Left forelimb (tissue), 1 donor: Measurements from ENCODE around the gene MED9.

ENCODE experiments used
- DNase-seq: peaks from one replicate; pipeline ENCODE4 v3.0.0-alpha.2; 2018; ENCODE audit warnings: low spot score

The MED9 gene

DNA sequence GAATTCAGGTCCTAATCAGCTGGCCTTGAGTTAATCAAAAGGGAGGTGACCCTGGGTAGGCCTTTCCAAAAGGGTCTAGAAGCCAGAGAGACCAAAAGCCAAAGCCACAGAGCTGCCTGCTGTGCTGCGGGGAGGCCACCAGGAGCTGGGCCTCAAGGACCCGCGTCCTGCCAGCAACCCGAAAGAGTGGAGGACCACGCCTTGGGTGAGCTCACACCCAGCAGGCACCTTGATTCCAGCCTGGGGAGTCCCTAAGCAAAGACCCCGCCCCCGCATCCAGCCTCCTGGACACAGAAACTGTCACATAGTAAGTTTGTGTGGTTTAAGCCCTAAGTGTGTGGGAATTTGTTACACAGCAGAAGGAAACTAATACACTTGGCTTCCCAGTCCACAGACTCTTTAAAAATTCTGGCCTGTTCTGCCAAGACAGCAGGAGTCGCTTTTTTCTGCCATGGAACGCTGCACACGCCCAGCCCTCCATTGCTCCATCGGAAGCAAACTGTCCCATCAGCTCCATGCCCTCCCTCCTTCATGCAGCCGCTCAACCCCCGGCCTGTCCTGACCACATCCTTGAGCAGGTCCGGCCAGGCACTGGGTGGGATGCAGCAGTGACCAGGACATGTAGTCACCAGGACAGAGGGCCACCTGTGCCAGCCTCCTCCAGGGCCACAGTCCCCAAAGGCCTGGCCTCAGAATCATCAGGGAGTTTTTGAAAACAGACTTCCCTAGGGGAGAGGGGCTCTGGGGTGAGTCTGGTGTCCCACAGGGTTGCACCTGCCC is 40.3 kb downstream of the MED9 start:
- DNase-seq: no peak

GRCh38 chr17:17518014-17518413 is 41.2 kb downstream of the MED9 start:
- DNase-seq: no peak

- DNase-seq: no peak
These were observed 42.2 kb downstream of the MED9 start for GRCh38 chr17:17518951-17519350.

GRCh38 chr17:17519886-17520285 is 43.1 kb downstream of the MED9 start:
- DNase-seq: no peak

DNA sequence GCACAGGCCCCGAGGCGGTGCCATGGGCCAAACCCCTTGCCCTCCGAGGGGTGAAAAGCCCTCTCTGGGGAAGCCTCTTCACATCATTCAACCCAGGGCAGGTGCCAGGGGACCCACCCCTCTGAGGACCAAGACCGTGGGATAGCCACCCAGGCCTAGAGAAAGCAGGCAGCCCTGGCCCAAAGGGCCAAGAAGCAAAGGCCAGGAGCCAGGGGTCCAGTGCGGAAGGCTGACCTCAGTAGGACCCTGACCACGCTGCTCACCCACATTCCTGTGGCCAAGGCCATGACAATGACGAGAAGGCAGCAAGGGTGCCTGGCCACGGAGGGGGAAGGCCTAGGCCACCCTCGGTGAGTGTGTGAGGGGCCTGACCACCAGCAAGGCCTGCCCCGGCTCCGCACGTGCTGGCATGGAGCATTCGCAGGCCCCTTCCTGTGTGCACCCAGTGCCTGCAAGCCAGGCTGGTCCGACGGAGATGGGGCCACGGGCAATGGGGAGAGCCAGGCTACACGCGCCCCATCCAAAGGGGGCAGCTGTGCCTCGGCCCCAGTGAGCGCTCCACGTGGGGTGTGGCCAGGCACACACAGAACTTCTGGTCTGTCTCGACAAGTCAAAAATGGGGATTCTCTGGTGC is 43.9 kb downstream of the MED9 start:
- no peak for DNase-seq

- DNase-seq: no peak
These were observed 46.4 kb downstream of the MED9 start for GRCh38 chr17:17523001-17523730.

DNA sequence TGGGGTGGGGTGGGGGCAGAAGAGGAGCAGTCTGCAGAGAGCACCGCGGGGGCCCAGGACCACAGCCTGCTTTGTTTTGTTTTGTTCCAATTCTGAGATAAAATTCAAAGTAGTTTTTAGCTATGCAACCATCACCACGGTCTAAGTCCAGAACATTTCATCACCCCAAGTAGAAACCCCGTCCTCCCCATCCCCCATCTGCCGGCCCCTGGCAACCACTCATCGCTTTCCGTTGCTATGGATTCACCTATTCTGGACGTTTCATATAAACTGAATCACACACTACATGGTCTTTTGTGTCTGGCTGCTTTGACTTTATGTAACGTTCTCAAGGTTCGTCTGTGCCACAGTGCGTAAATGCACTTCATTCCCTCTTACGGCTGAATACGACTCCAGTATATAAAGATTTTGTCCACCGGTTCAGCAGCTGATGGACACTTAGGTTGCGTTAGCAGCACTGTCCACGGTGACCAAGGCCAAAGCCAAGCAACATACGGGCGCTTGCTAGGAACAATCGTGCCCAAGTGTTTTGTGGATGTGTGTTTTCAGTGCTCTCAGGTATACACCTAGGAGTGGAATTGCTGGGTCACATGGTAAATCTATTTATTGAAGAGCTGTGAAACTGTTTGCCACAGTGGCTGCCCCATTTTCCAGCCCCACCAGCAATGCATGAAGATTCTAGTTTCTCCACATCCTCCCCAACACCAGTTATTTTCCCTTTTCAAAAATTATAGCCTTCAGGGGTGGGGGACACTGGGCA is 47.1 kb downstream of the MED9 start:
- DNase-seq: no peak

GRCh38 chr17:17525311-17525710 is 48.5 kb downstream of the MED9 start:
- DNase-seq: no peak

- DNase-seq: no peak
These were observed 49.2 kb downstream of the MED9 start for GRCh38 chr17:17525956-17526355.

GRCh38 chr17:17526369-17526768 is 49.6 kb downstream of the MED9 start:
- no peak for DNase-seq

- DNase-seq: no peak
These were observed 50.7 kb downstream of the MED9 start for GRCh38 chr17:17527534-17527933.

DNA sequence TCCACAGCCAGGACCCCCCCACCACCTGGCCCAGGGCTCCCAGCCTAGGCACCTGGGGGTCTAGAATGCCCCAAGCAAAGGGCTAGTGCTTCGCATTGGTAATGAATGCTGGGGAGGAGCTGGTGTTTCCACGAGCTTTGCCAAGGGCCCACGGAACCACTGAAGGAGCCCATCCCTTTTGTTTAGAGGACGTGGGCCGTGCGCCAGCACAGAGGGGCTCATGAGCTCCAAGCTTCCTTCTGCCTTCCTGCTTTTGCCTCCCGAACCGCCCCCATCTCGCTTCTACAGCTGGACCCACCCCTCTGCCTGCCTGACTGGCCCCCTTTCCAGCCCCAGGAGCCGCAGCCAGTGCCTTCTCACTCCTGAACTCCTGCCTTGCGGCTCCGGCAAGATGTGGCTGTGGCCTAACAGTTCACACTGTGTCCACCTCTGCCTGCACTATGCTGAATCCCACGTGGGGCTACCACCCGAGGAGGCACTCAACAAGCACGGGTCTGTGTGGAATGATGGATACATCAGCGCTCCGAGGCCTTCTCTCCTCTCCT is 51.2 kb downstream of the MED9 start:
- DNase-seq: no peak

DNA sequence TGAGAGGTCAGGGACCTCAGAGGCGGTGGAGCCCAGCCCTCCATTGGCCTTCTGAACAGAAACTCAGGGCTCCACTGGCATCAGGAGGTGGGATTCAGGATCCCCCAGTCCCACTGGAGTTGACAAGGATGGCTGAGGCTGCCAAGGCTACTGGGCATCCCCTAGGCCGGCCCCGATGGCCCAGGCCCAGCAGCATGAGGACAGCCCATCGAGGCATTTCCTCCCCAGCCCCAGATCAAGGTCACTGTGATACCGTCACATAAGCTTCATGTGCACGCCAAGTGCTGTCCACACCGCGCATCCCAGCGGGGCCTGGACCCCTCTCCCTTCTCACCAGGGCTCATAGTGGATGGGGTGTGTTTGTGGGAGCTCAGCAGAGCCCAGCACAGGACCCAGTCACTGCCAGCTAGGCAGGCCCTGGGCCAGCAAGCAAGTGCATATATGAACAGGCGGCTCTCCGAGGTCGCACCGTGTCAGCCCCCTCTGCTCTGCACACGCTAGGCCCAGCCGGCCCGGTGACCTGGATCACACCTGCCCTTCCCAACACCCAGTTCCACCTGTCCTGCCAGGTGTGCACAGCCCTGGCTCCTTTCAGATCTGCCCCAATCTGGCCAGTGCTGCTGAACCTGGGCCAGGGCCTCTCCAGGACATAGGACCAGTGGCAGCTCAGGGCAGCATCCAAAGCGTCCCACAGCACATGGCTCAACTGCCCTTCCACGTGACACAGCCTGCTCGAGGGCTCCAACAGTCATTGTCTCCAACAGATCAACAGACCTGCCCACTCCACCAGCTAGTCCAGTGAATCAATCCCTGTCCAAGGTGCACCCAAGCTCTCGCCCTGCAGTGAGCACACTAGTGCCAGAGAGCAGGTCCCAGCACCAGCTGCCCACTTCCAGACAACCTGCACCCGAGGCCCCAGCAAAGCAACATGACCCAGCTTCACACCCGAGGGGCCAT is 52.2 kb downstream of the MED9 start:
- DNase-seq: no peak

GRCh38 chr17:17531156-17531555 is 54.4 kb downstream of the MED9 start:
- no peak for DNase-seq

DNA sequence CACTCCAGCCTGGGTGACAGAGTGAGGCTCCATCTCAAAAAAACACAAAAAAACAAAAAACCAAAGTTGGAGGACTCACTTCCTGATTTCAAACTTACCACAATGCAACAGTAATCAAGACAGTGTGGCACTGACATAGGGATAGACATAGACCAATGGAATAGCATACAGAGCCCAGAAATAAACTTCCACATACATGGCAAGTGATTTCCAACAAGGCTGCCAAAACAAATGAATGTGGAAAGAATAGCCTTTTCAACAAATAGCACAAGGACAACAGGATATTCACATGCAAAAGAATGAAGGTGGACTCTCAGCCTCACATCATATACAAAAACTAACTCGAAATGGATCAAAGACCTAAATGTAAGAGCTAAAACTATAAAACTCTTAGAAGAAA is 56.2 kb downstream of the MED9 start:
- DNase-seq: no peak

DNA sequence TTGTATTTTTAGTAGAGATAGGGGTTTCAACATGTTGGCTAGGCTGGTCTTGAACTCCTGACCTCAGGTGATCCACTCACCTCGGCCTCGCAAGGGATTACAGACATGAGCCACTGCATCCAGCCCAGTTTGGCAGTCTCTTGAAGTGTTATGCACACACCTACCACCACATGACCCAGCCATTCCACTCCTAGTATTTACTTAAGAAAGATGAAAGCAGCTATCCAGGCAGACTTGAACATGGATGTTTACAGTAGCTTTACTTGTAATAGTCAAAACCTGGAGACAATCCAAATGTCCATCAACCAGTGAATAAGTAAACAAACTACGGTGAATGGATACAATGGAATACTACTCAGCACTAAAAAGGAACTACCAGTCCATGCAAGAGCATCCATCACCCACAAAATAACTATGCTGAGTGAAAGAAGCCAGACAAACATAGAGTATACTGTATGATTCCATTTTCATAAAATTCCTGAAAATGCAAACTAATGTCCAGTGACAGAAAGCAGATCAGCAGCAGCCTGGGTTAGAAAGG is 57.2 kb downstream of the MED9 start:
- no peak for DNase-seq

- no peak for DNase-seq
These were observed 59.2 kb downstream of the MED9 start for GRCh38 chr17:17535957-17536356.

GRCh38 chr17:17536702-17537101 is 59.9 kb downstream of the MED9 start:
- no peak for DNase-seq

DNA sequence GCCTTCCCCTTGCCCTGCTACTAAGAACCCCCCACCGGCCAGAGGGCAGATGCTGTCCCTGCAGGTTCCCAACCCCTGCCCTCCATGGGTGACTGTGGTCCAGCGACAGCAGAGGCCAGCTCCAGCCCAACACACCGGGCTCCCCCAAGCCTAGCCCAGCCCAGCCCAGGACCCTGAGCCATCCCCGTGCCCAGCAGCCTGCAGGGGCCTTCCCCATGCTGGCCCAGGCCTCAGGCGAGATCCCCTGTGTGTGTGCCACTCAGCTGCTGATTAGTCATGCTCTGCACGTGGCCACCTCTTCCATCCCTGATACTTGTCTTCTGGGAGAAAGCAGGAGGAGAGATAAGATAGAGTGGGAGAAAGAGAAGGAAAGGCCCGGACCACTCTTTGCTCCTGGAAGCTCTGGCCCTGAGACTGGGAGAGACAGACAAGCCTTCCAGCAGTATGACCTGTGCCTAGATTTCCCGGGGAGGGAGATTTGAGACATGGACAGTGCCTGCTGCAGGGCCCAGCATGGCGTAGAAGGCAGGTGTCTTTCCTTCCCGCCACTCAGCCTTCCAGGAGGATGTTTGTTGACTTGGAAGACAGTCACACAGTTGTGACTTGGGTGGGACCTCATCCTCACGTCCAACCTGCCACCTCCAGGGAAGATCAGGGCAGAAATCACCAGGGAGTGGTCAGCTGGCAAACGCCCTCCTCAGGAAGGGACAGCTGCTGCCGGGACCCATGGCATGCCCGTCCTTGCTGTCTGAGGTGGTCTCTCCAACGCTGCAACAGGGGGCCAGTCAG is 60.7 kb downstream of the MED9 start:
- no peak for DNase-seq
